HG02973 (cell line): ENCODE measurements around the gene CAMK1D.

Experiments used
- ATAC-seq: cut with Tn5 transposase; IDR thresholded peaks from one replicate; pipeline ENCODE4 v1.9.1; 2021; ENCODE audit warnings: moderate library complexity; ENCODE audit not compliant: unreplicated experiment

Gene CAMK1D

GRCh38 chr10:12510501-12510941 is 161.2 kb downstream of the CAMK1D start:
- no peak for ATAC-seq

DNA sequence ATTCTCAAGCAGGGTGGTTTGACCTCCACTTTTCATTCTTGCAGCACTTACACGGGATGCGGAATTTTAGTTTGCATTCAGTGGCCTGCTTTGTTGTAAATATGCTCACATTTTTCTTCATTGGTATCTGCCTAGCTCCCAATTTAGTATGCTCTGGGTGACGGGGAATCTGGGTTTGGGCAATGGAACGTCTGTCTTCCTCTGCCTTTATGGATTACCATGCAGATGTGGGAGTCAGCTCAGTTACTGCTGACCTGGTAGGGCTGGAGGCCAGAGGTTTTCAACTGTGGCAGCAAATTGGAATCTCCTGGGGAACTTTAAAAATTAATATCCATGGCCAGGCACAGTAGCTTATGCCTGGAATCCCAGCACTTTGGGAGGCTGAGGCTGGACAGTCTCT is 161.6 kb downstream of the CAMK1D start:
- ATAC-seq, result no peak

- ATAC-seq, result no peak
Measured at GRCh38 chr10:12511651-12512050, 162.3 kb downstream of the CAMK1D start.

DNA sequence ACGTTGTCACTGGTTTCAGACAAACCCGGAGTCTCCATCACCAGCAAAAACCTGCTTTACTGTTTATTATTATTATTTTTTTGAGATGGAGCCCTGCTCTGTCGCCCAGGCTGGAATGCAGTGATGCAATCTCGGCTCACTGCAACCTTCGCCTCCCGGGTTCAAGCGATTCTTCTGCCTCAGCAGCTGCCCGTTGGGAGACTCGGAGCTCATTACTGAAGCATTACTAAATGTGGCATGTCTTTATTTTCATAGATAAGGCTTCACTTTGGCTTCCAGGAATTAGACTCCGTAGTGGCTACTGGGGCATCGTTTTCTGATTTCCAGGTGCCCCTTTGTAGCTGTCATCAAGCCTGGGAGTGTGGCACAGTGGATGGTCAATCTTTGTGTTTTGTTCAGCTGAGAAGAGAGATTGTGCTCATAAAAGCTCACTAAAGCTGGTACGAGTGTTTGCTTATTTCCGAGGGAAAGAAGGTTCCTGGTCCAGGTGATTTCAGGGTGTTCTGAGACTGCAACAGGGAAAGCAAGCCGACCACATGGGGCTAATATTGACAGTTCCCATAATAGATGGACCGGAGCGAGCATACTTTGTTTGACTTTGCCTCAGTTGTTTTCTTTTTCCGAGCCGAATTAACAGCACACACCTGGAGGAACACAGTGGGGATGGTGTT is 163.1 kb downstream of the CAMK1D start:
- ATAC-seq, result no peak

DNA sequence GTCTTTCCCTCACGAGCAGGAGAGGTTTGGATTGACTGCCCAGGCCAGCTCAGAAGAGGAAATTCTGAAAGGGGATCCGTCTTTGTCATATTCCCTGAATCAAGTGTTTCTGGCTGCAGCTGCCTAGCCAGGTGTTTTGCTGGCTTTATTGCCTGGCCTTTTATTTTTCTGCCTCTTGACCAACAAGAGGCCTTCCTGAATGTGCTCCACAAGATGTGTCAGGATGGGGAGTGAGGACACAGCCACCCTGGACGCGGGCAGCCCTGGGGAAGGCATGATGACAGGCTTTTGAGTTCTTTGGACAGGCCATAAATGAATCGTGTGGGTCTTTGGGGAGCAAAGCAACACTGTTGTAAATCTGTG is 163.6 kb downstream of the CAMK1D start:
- no peak for ATAC-seq

- no peak for ATAC-seq
Measured at GRCh38 chr10:12513775-12514673, 164.7 kb downstream of the CAMK1D start.

DNA sequence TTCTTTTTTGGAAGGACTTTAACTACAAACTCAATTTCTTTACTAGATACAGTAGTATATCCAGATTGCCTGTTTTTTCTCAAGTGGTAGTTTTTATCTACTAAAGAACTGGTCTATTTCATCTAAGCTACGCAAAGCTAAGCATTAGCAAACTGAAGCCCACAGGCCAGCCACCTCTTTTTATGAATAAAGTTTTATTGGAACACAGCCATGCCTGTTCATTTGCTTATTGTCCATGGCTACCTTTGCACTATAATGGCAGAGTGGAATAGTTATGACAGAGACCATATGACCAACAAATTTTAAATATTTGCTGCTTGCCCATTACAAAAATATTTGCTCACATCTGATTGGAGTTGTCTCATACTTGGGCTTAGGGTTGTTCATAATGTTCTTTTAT is 168.7 kb downstream of the CAMK1D start:
- ATAC-seq, result no peak

GRCh38 chr10:12521423-12521822 is 172.1 kb downstream of the CAMK1D start:
- ATAC-seq, result no peak

DNA sequence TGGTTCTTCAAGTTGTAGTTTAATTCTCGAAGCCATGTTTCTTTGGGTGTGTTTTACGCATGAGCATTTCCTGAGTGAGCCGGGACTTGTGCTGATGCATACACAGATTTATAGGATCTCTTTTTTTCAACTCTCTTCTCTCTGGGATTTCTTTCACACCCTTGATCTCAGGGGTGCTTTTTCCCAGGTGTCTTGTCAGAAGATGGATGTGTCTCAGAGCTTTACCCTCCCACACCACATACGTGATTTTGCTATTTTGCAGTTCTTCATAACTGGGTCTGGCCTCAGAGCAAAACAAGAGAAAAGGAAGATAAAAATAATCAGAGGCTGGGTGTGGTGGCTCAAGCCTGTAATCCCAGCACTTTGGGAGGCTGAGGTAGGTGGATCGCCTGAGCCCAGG is 177.0 kb downstream of the CAMK1D start:
- no peak for ATAC-seq

DNA sequence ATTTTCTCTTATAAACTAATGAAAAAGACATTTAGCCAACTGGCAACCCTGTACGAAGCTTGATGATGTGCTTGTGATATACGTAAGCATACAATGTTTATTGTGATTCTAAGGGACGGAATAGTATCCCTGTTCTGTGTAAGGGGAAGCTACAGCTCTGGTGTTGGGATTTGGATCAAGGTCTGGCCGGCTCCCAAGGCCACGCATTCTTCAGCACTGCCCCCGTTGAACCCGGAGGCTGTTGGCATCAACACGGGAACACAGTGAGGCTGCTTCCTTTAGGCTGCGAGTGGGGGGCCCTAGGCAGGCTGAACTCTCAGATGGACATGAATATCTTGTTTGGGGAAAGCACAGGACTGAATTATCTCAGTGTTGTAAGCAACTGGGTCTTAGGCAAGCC is 180.6 kb downstream of the CAMK1D start:
- no peak for ATAC-seq

GRCh38 chr10:12531305-12532220 is 182.2 kb downstream of the CAMK1D start:
- ATAC-seq, result no peak

DNA sequence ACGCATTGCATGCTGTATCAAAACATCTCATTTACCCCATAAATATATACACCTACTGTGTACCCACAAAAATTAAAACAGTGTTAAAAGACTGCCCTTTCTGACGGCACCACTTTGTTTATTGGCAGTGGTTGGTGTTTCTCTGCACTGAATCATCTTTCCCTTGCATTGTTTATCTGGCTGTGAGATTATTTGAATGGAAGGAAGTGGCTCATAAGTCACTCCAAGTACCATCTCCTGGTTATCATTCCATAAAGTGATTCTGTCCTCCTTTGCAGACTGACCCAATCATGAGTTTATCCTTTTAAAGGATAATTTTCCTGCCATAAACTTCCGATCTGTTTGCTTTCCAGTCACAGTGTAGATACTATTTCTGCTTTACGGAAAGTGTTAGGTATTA is 183.8 kb downstream of the CAMK1D start:
- ATAC-seq, result no peak

DNA sequence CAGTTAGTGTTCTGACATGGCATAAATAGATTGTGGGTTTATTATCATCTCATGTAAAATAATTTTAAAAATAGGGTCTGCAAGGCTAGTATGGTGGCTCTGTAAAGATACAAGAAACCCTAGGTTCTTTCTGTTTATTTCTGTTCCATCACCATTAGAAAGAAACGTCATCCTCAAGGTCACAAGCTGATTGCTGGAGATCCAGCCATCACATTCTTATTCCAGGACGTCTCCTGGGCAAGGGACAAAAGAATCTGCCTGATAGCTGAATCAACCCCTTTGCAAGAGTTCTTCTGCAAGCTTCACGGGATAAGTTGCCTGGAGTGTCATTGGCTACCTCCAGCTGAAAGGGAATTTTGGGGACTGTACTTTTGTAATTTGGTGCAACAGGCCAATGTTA is 184.4 kb downstream of the CAMK1D start:
- ATAC-seq, result no peak

- no peak for ATAC-seq
Measured at GRCh38 chr10:12534824-12535223, 185.5 kb downstream of the CAMK1D start.

DNA sequence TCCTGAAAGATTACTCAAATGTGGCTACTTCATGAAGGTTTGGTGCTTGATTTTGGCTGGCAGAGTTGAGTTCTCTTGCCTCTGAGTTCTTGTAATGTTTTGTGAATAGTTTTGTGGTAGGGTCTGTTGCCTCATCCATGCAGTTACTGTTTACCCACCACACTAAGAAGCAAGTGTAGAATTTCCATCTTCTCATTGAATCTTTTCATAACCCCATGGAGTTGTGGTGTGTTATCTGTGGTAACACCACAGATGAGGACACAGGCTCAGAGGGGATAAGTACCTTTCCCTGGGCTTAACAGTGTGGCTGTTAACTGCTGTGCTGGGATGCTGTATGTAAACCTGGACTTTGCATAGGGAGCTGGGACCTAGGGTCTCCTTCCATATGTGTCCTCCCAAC is 186.3 kb downstream of the CAMK1D start:
- no peak for ATAC-seq

DNA sequence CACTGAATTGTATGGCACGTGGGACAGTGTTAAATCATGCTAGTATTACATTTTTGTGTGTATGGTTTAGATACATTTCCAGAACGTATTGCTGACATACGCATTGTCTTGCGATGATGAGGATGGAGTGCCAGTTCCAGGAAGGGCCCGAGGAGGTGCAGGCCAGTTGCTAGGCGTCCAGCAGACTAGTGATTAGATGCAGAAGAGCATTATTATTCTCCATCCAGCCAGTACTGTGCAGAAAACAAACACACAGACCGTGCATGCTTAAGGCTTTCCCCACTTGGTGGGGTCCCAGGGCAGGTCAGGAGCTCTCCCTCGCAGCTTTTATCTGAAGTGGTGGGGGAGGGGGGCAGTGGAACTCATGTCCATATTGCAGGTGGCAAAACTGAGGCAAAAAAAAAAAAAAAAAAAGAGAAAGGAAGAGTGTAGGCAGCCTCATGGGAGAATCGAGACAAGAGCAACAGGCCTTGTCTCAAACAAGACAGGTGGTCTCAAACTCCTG is 189.2 kb downstream of the CAMK1D start:
- ATAC-seq, result no peak

DNA sequence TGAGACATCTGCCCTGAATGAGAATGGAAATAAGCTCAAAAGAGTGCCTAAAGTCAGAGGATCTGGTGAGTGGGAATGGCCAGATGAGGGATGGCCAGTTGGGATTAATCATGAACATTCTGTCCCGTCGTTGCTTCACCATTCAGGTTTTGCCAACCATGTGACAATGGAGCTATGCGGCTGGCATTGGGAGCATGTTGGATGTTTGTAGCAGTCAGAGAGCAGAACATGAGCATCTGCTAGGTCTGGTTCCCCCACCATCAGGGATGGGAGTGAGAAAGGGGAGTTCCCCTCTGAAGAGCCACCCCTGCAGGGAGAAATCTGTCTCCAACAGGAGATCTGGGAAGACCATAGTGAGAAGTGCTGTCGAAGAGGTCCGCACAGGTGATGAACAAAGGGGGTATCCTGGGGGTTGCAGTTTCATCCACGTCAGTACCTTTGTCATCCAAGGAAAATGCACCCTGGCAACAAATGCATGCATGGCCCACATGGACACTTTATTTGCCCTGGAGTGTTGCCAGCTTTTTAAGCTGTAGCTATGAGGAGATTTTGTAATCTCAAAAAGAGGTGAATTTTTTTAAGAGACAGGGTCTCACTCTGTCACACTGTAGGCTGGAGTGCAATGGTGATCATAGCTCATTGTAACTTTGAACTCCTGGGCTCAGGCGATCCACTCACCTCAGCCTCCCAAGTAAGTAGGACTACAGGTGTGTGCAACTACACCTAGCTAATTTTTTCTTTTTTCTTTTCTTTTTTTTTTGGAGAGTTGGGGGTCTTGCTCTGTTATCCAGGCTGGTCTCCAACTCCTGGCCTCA is 190.2 kb downstream of the CAMK1D start:
- no peak for ATAC-seq

DNA sequence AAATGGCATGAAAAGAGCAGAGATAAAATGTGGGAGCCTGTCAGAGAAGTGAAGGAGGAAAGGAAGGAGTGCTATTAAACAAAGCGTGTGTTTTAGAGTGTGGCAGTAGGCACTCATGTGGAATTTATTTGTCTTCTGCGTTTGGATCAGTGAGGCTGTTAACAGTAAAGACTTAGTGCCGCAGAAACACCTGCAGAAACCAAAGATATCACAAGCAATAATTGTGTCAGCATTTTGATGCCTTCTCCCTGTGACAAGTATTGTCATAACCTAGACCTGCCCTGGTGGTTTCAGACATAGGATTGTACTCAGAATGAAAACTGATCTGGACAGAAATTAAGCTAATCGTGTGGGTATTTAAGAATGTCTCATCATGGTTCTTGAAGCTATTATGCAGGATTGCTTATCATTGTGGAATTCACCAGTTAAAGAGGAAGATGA is 191.0 kb downstream of the CAMK1D start:
- no peak for ATAC-seq

- no peak for ATAC-seq
Measured at GRCh38 chr10:12541446-12542067, 192.2 kb downstream of the CAMK1D start.
